Ovary (tissue), 9 donors: ENCODE results near the gene GRAMD1B. TPM values are rescaled to one million over a fixed set of nuclear protein-coding genes. Genes with fewer than 3 reads are reported as not detected.

Source experiments
- DNase-seq, 5 donors: peaks; one replicate each; pipeline ENCODE4 v3.0.0-alpha.2; 2019 to 2020
- H3K27ac ChIP-seq, 2 donors: fragments of 200-600 bp; one replicate each; pipeline versions ENCODE4 v1.5.1 to v1.8.0; 2019 to 2022
- H3K27me3 ChIP-seq: fragments of 200-600 bp; one replicate; pipeline ENCODE4 v1.8.0; 2022
- H3K36me3 ChIP-seq: fragments of 200-600 bp; sonication (generic); one replicate; pipeline ENCODE4 v1.5.1; 2019
- H3K4me1 ChIP-seq: one replicate; pipeline ENCODE4 v1.8.1; 2013; ENCODE audit warnings: mild to moderate bottlenecking, moderate library complexity; ENCODE audit not compliant: insufficient read depth
- H3K4me3 ChIP-seq: fragments of 200-600 bp; sonication (generic); one replicate; pipeline ENCODE4 v1.5.1; 2017
- H3K9me3 ChIP-seq, 2 donors: fragments of 200-600 bp in 1 of 2; sonication (generic) in 1 of 2; one replicate each; pipeline versions ENCODE4 v1.5.1 to v1.8.1; 2013 to 2019; ENCODE audit warnings: mild to moderate bottlenecking in 1 of 2, moderate library complexity in 1 of 2
- CTCF ChIP-seq, 3 donors: fragments of 450-650 bp in 2 of 3; fragments of 200-600 bp in 1 of 3; IDR thresholded peaks; one replicate each; pipeline versions ENCODE4 v1.5.1 to v1.8.0; 2016 to 2022; ENCODE audit warnings: antibody characterized with exemption in 3 of 3, mild to moderate bottlenecking in 1 of 3
- EP300 ChIP-seq: sonication (generic); formaldehyde crosslinking; IDR thresholded peaks from one replicate; pipeline ENCODE4 v1.6.1; 2017; ENCODE audit warnings: antibody characterized with exemption
- POLR2A ChIP-seq: fragments of 450-650 bp; IDR thresholded peaks from one replicate; pipeline ENCODE4 v1.6.1; 2017; ENCODE audit warnings: antibody characterized with exemption, mild to moderate bottlenecking, moderate library complexity
- WGBS, 3 donors: extraction: QIAGEN DNeasy Blood & Tissue Kit in 1 of 3; methylation state at CpG; one replicate each; pipeline versions ENCODE4 v1.1.5 to v1.1.7; 2013 to 2017; 5-methylcytosine and 5-hydroxymethylcytosine counted together
- intact Hi-C, 4 donors: fragments of 100-400 bp; cut with DNase I; formaldehyde crosslinking; loops; one replicate each; pipeline versions ENCODE4 v1.11.0 to v1.15.1; 2022 to 2023
- polyA plus RNA-seq, 2 donors: library from polyadenylated mRNA; stranded (reverse); fragments of 200-250 nt in 1 of 2; fragments of 350-450 nt in 1 of 2; fragmentation: Illumina TruSeq in 1 of 2; extraction: RNeasy Lipid Tissue Mini Kit (QIAGEN cat#74804) in 1 of 2; gene quantifications; one replicate each; pipeline ENCODE4 v1.2.3, GENCODE V29; 2013 to 2014
- total RNA-seq, 7 donors: library from RNA; depleted of rRNA in 2 of 7; stranded (reverse); fragments of >200 nt in 2 of 7; fragmentation: NEBNext Ultra II Directional in 3 of 7; extraction: Animal tissue kit (Norgen Biotek cat#: 25700) in 3 of 7; gene quantifications; one replicate each; pipeline versions ENCODE4 v1.1.0 to v1.2.4, GENCODE V29; 2016 to 2023
- donor health status: DM: no; HTN: no; CAD: no; lungs with moderate emphysema.
- donor health status: DM: no; HTN: no; CAD: no.
- donor health status: Bipolar disorder and iron deficiency.
- donor health status: DM: yes; HTN: yes; CAD: no.
- donor health status: DM: no; HTN: no; CAD: no.
- donor health status: DM: yes; HTN: yes; CAD: no.

Gene GRAMD1B
- total and polyA plus RNA-seq, 9 donors: 10.8 to 185 (median 25.4) TPM

- Histone ChIP-seq H3K9me3 (no peaks in the 10 kb centered on the region), H3K4me1 (no peaks in the 10 kb centered on the region), H3K36me3 (no peaks in the 10 kb centered on the region), H3K27me3 (no peaks in the 10 kb centered on the region), H3K4me3 (no peak overlapping the region), H3K27ac (no peak overlapping the region)
- DNase-seq: no peak
- no peak for TF ChIP-seq EP300
- no peak for TF ChIP-seq POLR2A
- TF ChIP-seq CTCF (IDR thresholded peaks at IDR 0.05): no peak
- intact Hi-C loops: no loop called here
- WGBS, 3 donors: 92 to 95% (median 93%) methylated on average over 6 of the region's 6 CpGs
These were observed 52.1 kb downstream of the GRAMD1B start for GRCh38 chr11:123482218-123482617.

GRCh38 chr11:123483058-123483457, 53.0 kb downstream of the GRAMD1B start:
- 91 to 93% (median 91%) methylated on average over 8 of the region's 8 CpGs for WGBS, 3 donors
- Histone ChIP-seq H3K4me3 (no peak overlapping the region), H3K27me3 (no peaks in the 10 kb centered on the region), H3K27ac (no peak overlapping the region), H3K4me1 (no peaks in the 10 kb centered on the region), H3K36me3 (no peaks in the 10 kb centered on the region), H3K9me3 (no peaks in the 10 kb centered on the region)
- intact Hi-C loops: no loop called here
- no peak for DNase-seq
- TF ChIP-seq POLR2A (no peak), CTCF (IDR thresholded peaks at IDR 0.05) (no peak)

GRCh38 chr11:123483466-123483865, 53.4 kb downstream of the GRAMD1B start:
- WGBS, 3 donors: 90 to 98% (median 93%) methylated on average over 4 of the region's 4 CpGs
- no peaks in the 10 kb centered on the region for H3K36me3 ChIP-seq
- H3K4me1 ChIP-seq: no peaks in the 10 kb centered on the region
- H3K9me3 ChIP-seq: no peaks in the 10 kb centered on the region
- intact Hi-C loops: no loop called here
- DNase-seq: no peak
- TF ChIP-seq CTCF (IDR thresholded peaks at IDR 0.05) (no peak), EP300 (no peak), POLR2A (no peak)
- no peaks in the 10 kb centered on the region for H3K27me3 ChIP-seq
- H3K27ac ChIP-seq: no peak overlapping the region
- no peak overlapping the region for H3K4me3 ChIP-seq

- Histone ChIP-seq H3K36me3 (no peaks in the 10 kb centered on the region), H3K27ac (no peak overlapping the region), H3K27me3 (no peaks in the 10 kb centered on the region), H3K4me1 (no peaks in the 10 kb centered on the region), H3K4me3 (no peak overlapping the region), H3K9me3 (no peaks in the 10 kb centered on the region)
- 89 to 94% (median 90%) methylated on average over 8 of the region's 8 CpGs for WGBS, 3 donors
- DNase-seq: no peak
- intact Hi-C loops: no loop called here
- TF ChIP-seq POLR2A (no peak), EP300 (no peak), CTCF (IDR thresholded peaks at IDR 0.05) (no peak)
These were observed 54.4 kb downstream of the GRAMD1B start for GRCh38 chr11:123484448-123484847.
